Peyer's patch (tissue), 4 donors: ENCODE results near the gene SLC9A4. TPM values are rescaled to one million over a fixed set of nuclear protein-coding genes. Genes with fewer than 3 reads are reported as not detected.

Experiments
- DNase-seq, 3 donors: peaks; one replicate each; pipeline ENCODE4 v3.0.0-alpha.2; 2017 to 2019
- H3K27ac ChIP-seq, 4 donors: fragments of 200-600 bp; sonication (generic); one replicate each; pipeline ENCODE4 v1.5.1; 2016 to 2019
- H3K27me3 ChIP-seq, 2 donors: fragments of 200-600 bp; sonication (generic); one replicate each; pipeline ENCODE4 v1.5.1; 2019
- H3K36me3 ChIP-seq, 3 donors: fragments of 200-600 bp; sonication (generic); one replicate each; pipeline ENCODE4 v1.5.1; 2016 to 2019
- H3K4me1 ChIP-seq, 4 donors: fragments of 200-600 bp; sonication (generic); one replicate each; pipeline ENCODE4 v1.5.1; 2016 to 2019
- H3K4me3 ChIP-seq, 4 donors: fragments of 200-600 bp; sonication (generic); 1 replicate in 3 of 4; 2 replicates in 1 of 4; pipeline ENCODE4 v1.5.1; 2016 to 2019; ENCODE audit warnings: mild to moderate bottlenecking in 1 of 4
- H3K9me3 ChIP-seq, 4 donors: fragments of 200-600 bp; sonication (generic); one replicate each; pipeline ENCODE4 v1.5.1; 2016 to 2019; ENCODE audit warnings: mild to moderate bottlenecking in 1 of 4
- POLR2A ChIP-seq, 2 donors: fragments of 450-650 bp; IDR thresholded peaks; one replicate each; pipeline ENCODE4 v1.5.1; 2017; ENCODE audit warnings: antibody characterized with exemption in 2 of 2, mild to moderate bottlenecking in 2 of 2, moderate library complexity in 2 of 2
- total RNA-seq, 4 donors: library from RNA; depleted of rRNA; stranded (reverse); fragments of >200 nt; gene quantifications; one replicate each; pipeline ENCODE4 v1.1.0, GENCODE V29; 2016
- TF ChIP-seq, protein P1 (sequence below), 6 experiments: fragments of 450-650 bp in 4 of 6; fragments of 200-600 bp in 2 of 6; sonication (generic) in 1 of 6; IDR thresholded peaks; one replicate each; pipeline ENCODE4 v1.5.1; 2017 to 2019; ENCODE audit warnings: antibody characterized with exemption in 6 of 6, mild to moderate bottlenecking in 3 of 6, moderate library complexity in 1 of 6

The SLC9A4 gene
- total RNA-seq, 4 donors from 2014 or later, result not detected

DNA sequence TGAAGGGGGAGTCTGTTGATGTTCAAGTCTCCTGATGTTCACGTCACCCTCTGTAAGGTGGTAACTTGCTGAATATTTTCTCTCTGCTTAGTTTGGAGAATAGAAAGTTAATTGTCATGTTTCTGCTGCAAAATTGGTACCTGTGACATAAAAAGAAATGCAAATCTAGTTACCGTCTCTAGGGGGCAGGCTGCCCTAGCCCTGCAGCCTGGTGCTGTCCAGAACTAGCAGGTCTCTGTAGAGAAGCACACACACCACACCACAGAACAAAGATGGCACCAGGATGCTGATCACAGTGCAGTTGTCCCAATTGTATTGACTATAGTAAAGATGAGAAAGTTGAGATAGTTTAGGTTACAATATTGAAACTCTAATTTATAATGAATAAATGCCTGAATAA lies 47.0 kb downstream of the SLC9A4 start:
- peak in 1 of 3 donors; percentile 49 for DNase-seq
- no peak overlapping the region for H3K27ac ChIP-seq

DNA sequence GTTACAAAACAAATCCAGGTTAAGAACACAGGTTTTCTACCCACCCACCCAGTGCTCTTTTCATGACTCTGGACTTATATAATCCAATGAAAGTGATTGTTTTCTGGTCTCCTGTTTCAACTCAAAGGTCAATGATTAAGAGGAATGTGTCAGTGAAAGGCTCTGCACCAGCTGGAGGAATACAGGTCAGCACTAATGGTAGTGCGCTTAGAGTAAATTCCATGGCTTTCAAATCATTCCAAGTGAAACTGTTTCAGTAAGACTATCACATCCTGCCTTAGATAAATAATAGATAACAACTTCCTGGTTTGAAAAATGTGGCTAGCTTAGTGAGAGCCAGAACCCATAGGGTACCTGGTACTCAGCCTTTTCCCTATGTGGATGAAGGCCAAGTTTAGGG lies 47.8 kb downstream of the SLC9A4 start:
- H3K36me3 ChIP-seq, result no peaks in the 10 kb centered on the region
- H3K27ac ChIP-seq, result peak overlapping the region in 1 of 4 donors; percentile 10
- no peaks in the 10 kb centered on the region for H3K27me3 ChIP-seq
- DNase-seq, result no peak
- no peaks in the 10 kb centered on the region for H3K9me3 ChIP-seq
- TF ChIP-seq, protein P1, sequence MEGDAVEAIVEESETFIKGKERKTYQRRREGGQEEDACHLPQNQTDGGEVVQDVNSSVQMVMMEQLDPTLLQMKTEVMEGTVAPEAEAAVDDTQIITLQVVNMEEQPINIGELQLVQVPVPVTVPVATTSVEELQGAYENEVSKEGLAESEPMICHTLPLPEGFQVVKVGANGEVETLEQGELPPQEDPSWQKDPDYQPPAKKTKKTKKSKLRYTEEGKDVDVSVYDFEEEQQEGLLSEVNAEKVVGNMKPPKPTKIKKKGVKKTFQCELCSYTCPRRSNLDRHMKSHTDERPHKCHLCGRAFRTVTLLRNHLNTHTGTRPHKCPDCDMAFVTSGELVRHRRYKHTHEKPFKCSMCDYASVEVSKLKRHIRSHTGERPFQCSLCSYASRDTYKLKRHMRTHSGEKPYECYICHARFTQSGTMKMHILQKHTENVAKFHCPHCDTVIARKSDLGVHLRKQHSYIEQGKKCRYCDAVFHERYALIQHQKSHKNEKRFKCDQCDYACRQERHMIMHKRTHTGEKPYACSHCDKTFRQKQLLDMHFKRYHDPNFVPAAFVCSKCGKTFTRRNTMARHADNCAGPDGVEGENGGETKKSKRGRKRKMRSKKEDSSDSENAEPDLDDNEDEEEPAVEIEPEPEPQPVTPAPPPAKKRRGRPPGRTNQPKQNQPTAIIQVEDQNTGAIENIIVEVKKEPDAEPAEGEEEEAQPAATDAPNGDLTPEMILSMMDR (IDR thresholded peaks at IDR 0.05), result no peak
- TF ChIP-seq POLR2A (IDR thresholded peaks at IDR 0.05), result no peak
- no peak overlapping the region for H3K4me3 ChIP-seq
- peaks cover 0 to 5% (median 0%) of the 10 kb centered on the region in 4 donors for H3K4me1 ChIP-seq

More for the DNA sequence above, 47.0 kb downstream of the SLC9A4 start:
- Histone ChIP-seq H3K9me3 (no peaks in the 10 kb centered on the region), H3K4me1 (peaks cover 0 to 5% (median 0%) of the 10 kb centered on the region in 4 donors), H3K27me3 (no peaks in the 10 kb centered on the region), H3K36me3 (no peaks in the 10 kb centered on the region), H3K4me3 (no peak overlapping the region)
- TF ChIP-seq POLR2A (IDR thresholded peaks at IDR 0.05), result no peak
- TF ChIP-seq, protein P1 (IDR thresholded peaks at IDR 0.05), result peak in 4 of 6 experiments; percentile 25 to 69 (median 60)

DNA sequence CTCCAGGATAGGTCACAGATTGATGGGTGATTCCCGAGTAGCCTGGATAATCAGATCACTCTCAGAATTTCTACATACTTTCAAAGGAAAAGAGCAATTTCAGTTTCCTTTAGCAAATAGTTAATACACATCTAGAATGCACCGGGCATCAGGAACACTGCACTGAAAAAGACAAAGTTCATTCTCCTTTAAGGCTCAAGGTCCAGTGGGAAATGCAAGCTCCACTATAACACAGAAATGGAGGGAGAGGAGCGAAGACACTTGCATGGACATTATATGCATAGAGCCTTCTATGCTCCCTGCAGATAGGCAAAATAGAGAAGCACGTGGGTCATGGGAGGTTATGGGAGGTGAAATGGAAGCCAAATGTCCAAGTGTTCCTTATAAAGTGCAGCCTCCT lies 49.1 kb downstream of the SLC9A4 start:
- no peaks in the 10 kb centered on the region for H3K9me3 ChIP-seq
- H3K4me1 ChIP-seq, result peaks cover 0 to 5% (median 0%) of the 10 kb centered on the region in 4 donors
- no peak for TF ChIP-seq POLR2A (IDR thresholded peaks at IDR 0.05)
- TF ChIP-seq, protein P1 (IDR thresholded peaks at IDR 0.05), result no peak
- H3K27me3 ChIP-seq, result no peaks in the 10 kb centered on the region
- H3K4me3 ChIP-seq, result no peak overlapping the region
- no peaks in the 10 kb centered on the region for H3K36me3 ChIP-seq
- no peak for DNase-seq
- no peak overlapping the region for H3K27ac ChIP-seq

DNA sequence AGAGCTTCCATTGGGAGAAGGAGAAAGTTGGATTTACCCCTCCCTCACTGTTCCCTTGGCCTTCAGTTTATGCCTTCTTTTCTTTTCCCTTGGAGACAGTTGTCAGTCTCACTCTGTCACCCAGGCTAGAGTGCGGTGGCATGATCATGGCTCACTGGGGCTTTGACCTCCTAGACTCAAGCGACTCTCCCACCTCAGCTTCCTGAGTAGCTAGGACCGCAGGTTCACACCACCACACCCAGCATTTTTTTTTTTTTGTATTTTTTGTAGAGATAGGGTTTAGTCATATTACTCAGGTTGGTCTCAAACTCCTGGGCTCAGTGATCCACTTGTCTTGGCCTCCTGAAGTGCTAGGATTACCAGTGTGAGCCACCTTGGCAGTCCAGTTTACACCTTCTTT lies 49.9 kb downstream of the SLC9A4 start:
- Histone ChIP-seq H3K27me3 (no peaks in the 10 kb centered on the region), H3K4me3 (no peak overlapping the region), H3K27ac (no peak overlapping the region), H3K36me3 (no peaks in the 10 kb centered on the region), H3K4me1 (peaks cover 0 to 5% (median 0%) of the 10 kb centered on the region in 4 donors), H3K9me3 (no peaks in the 10 kb centered on the region)
- no peak for DNase-seq
- TF ChIP-seq POLR2A (IDR thresholded peaks at IDR 0.05), result no peak
- TF ChIP-seq, protein P1 (IDR thresholded peaks at IDR 0.05), result no peak

DNA sequence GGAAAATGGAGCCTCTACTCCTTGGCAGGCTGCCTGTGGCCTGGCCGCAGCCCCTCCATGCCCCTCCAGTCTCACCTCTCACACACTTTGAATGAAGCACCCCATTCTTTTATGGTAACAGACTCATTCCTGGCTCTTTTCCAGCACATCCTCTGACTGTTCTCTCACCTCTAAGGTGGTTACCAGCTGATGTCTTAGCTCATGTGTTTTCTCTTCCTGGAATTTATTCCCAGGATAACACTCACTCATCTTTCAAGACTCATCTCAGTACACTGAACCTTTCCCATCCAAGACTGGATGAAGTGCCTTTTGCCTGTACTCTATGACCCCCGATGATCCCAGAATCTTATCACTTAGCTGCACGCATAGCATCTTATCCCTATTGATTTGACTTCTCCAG lies 50.6 kb downstream of the SLC9A4 start:
- H3K4me3 ChIP-seq, result no peak overlapping the region
- DNase-seq, result no peak
- TF ChIP-seq, protein P1 (IDR thresholded peaks at IDR 0.05), result no peak
- no peak for TF ChIP-seq POLR2A (IDR thresholded peaks at IDR 0.05)
- H3K36me3 ChIP-seq, result no peaks in the 10 kb centered on the region
- H3K9me3 ChIP-seq, result no peaks in the 10 kb centered on the region
- no peaks in the 10 kb centered on the region for H3K27me3 ChIP-seq
- no peak overlapping the region for H3K27ac ChIP-seq
- H3K4me1 ChIP-seq, result peaks cover 0 to 5% (median 0%) of the 10 kb centered on the region in 4 donors

DNA sequence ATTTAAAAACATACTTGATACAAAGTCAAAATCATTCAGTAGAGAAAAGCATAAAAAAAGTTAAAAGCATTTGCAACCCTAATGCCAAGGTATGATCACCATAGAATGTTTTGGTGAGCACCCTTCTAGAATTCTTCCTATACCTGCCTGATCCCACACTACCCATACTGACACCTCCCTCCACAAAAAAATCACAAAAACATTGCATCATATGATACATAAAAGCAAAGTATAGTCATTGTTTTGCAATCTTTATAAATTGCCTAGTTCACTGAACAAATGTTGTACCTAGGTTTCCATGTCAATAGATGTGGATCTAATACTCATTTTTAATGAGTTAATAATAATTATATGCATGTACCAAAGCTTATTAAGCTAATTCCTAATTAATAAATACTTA lies 54.1 kb downstream of the SLC9A4 start:
- Histone ChIP-seq H3K4me1 (no peaks in the 10 kb centered on the region), H3K9me3 (no peaks in the 10 kb centered on the region), H3K27ac (no peak overlapping the region), H3K4me3 (no peak overlapping the region), H3K36me3 (no peaks in the 10 kb centered on the region), H3K27me3 (no peaks in the 10 kb centered on the region)
- DNase-seq, result no peak
- TF ChIP-seq, protein P1 (IDR thresholded peaks at IDR 0.05), result no peak
- no peak for TF ChIP-seq POLR2A (IDR thresholded peaks at IDR 0.05)
